HEK293T (cell line): ENCODE data around the gene ZNF430.

Source experiments
- CTCF ChIA-PET: fragments of 350-600 bp; formaldehyde crosslinking; extraction: SDS; loops from one replicate; lab custom pipeline; 2021; ENCODE audit warnings: antibody characterized with exemption, inconsistent platforms; lab: Yijun Ruan, JAX
- POLR2A ChIA-PET: fragments of 350-600 bp; formaldehyde crosslinking; extraction: SDS; loops from one replicate; lab custom pipeline; 2020; ENCODE audit warnings: antibody characterized with exemption, inconsistent platforms; lab: Yijun Ruan, JAX
- DNase-seq: peaks from one replicate; pipeline ENCODE4 v3.0.0; 2012; ENCODE audit warnings: mixed read lengths; ENCODE audit errors: extremely low spot score
- ARNT ChIP-seq: fragments of 450-650 bp; IDR thresholded peaks from 2 replicates; pipeline ENCODE4 v1.6.1; 2017; ENCODE audit warnings: mild to moderate bottlenecking
- BHLHE40 ChIP-seq: fragments of 450-650 bp; IDR thresholded peaks from 2 replicates; pipeline ENCODE4 v1.6.1; 2016; ENCODE audit warnings: mild to moderate bottlenecking, moderate library complexity, borderline replicate concordance
- CTBP1 ChIP-seq: fragments of 450-650 bp; IDR thresholded peaks from 2 replicates; pipeline ENCODE4 v1.6.1; 2016; ENCODE audit warnings: borderline replicate concordance
- ELF4 ChIP-seq: fragments of 450-650 bp; IDR thresholded peaks from 2 replicates; pipeline ENCODE4 v1.6.1; 2017; ENCODE audit warnings: antibody characterized with exemption
- FOXA1 ChIP-seq: fragments of 450-650 bp; IDR thresholded peaks from 2 replicates; pipeline ENCODE4 v1.6.1; 2016; ENCODE audit warnings: mild to moderate bottlenecking
- FOXK2 ChIP-seq: fragments of 450-650 bp; IDR thresholded peaks from 2 replicates; pipeline ENCODE4 v1.6.1; 2016; ENCODE audit warnings: mild to moderate bottlenecking
- FOXM1 ChIP-seq: fragments of 450-650 bp; IDR thresholded peaks from 2 replicates; pipeline ENCODE4 v1.6.1; 2017; ENCODE audit warnings: mild to moderate bottlenecking, borderline replicate concordance
- HDGF ChIP-seq: fragments of 450-650 bp; IDR thresholded peaks from 2 replicates; pipeline ENCODE4 v1.6.1; 2017; ENCODE audit warnings: antibody characterized with exemption, borderline replicate concordance
- L3MBTL2 ChIP-seq: fragments of 450-650 bp; conservative IDR thresholded peaks from 2 replicates; pipeline ENCODE4 v1.6.1; 2016; ENCODE audit warnings: mild to moderate bottlenecking
- LEF1 ChIP-seq: fragments of 450-650 bp; IDR thresholded peaks from 2 replicates; pipeline ENCODE4 v1.6.1; 2017; ENCODE audit warnings: mild to moderate bottlenecking, borderline replicate concordance
- NFRKB ChIP-seq: fragments of 450-650 bp; IDR thresholded peaks from 2 replicates; pipeline ENCODE4 v1.6.1; 2016; ENCODE audit warnings: mild to moderate bottlenecking, moderate library complexity
- SP1 ChIP-seq: fragments of 450-650 bp; IDR thresholded peaks from 2 replicates; pipeline ENCODE4 v1.6.1; 2017
- SUZ12 ChIP-seq: fragments of 450-650 bp; IDR thresholded peaks from 2 replicates; pipeline ENCODE4 v1.6.1; 2016; ENCODE audit warnings: mild to moderate bottlenecking
- TARDBP ChIP-seq: fragments of 450-650 bp; IDR thresholded peaks from 2 replicates; pipeline ENCODE4 v1.6.1; 2016
- ZNF384 ChIP-seq: fragments of 450-650 bp; IDR thresholded peaks from 2 replicates; pipeline ENCODE4 v1.6.1; 2016
- TF ChIP-seq, protein P1 (sequence below): fragments of 450-650 bp; IDR thresholded peaks from 2 replicates; pipeline ENCODE4 v1.6.1; 2016

Gene ZNF430

DNA sequence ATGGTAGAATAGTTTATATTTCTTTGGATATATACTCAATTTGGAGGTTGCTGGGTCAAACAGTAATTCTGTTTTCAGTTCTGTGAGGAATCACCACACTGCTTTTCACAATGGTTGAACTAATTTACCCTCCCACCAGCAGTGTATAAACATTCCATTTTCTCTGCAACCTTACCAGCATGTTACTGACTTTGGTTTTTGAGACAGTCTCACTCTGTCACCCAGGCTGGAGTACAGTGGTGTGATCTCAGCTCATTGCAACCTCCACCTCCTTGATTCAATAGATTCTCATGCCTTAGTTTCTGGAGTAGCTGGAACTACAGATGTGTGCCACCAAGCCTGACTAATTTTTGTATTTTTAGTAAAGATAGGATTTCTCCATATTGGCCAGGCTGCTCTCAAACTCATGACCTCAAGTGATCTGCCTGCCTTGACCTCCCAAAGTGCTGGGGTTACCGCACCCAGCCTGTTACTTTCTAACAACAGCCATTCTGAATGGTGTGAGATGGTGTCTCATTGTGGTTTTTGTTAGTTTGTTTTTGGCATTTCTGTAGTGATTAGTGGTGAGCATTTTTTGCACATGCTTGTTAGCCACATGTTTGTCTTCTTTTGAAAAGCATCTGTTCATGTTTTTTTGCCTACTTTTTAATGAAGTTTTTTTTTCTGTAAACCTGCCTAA lies 74.0 kb downstream of the ZNF430 start:
- ChIA-PET CTCF (interaction anchor here (0.5 kb wide), 1 partner anchor 11 kb away, joined by 3 read pairs; no protein-coding TSS in a partner anchor), POLR2A (interaction anchor here (2.9 kb wide), 1 partner anchor 12 kb away, joined by 9 read pairs; the partner anchor contains the start of gene ZNF714)
- TF ChIP-seq SUZ12 (no peak), LEF1 (no peak), TARDBP (no peak), ZNF384 (no peak), FOXA1 (no peak), BHLHE40 (no peak), SP1 (no peak), FOXK2 (no peak), ELF4 (no peak), NFRKB (no peak), FOXM1 (no peak), CTBP1 (no peak)
- TF ChIP-seq, protein P1, sequence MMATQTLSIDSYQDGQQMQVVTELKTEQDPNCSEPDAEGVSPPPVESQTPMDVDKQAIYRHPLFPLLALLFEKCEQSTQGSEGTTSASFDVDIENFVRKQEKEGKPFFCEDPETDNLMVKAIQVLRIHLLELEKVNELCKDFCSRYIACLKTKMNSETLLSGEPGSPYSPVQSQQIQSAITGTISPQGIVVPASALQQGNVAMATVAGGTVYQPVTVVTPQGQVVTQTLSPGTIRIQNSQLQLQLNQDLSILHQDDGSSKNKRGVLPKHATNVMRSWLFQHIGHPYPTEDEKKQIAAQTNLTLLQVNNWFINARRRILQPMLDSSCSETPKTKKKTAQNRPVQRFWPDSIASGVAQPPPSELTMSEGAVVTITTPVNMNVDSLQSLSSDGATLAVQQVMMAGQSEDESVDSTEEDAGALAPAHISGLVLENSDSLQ: no peak
- DNase-seq: no peak

GRCh38 chr19:21098291-21098690 lies 77.8 kb downstream of the ZNF430 start:
- POLR2A ChIA-PET: no interaction called here

DNA sequence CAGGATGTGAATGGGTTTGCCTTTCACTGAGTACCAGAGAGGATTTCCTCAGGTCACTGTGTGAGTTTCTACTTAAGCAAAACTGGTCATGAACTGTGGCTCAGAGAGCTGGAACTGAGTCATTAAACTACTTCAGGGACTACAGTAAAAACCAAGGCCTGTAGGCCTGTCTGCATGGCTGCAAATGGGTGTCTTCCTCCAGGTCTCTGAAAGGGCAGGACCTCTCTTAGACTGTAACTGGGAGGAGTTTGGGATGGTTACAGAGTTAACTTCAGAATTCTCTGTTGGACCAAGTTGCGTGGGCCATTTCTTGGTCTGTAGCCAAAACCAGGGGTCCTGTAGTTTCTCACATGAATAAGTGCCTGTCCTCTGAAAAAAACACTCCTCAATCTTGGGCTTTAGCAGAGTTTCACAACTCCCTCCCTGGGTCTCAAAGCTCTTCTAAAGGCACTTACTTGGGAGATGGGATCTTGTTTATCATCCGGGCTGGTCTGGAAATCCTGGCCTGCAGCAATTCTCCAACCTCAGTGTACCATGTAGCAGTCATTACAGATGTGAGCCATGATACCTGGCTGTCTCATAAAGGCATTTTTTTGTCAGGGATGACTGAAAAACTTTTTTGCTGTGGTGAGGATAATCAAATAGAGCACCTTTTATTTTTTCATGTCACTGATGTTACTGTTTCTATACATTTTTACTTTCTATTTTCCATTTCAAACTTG lies 81.2 kb downstream of the ZNF430 start:
- ChIA-PET POLR2A (no interaction called here), CTCF (no interaction called here)
- DNase-seq: no peak
- no peak for TF ChIP-seq FOXK2
- TF ChIP-seq ZNF384: no peak
- no peak for TF ChIP-seq TARDBP
- TF ChIP-seq BHLHE40: no peak
- TF ChIP-seq FOXM1: no peak
- no peak for TF ChIP-seq ELF4
- no peak for TF ChIP-seq SUZ12
- no peak for TF ChIP-seq ARNT
- TF ChIP-seq NFRKB: no peak
- no peak for TF ChIP-seq LEF1
- TF ChIP-seq HDGF: no peak

More at GRCh38 chr19:21098291-21098690, 77.8 kb downstream of the ZNF430 start:
- no peak for TF ChIP-seq TARDBP
- no peak for TF ChIP-seq FOXM1
- no peak for TF ChIP-seq ZNF384
- TF ChIP-seq SUZ12: no peak
- TF ChIP-seq ARNT: no peak
- no peak for TF ChIP-seq CTBP1
- TF ChIP-seq NFRKB: no peak
- TF ChIP-seq LEF1: no peak
- TF ChIP-seq BHLHE40: no peak
- no peak for TF ChIP-seq FOXK2
- TF ChIP-seq, protein P1: no peak
- TF ChIP-seq L3MBTL2: no peak
- TF ChIP-seq SP1: no peak
- TF ChIP-seq HDGF: no peak
- TF ChIP-seq FOXA1: no peak
- no peak for TF ChIP-seq ELF4
- DNase-seq: no peak
- CTCF ChIA-PET: no interaction called here

GRCh38 chr19:21109116-21109515 lies 88.7 kb downstream of the ZNF430 start:
- CTCF ChIA-PET: no interaction called here
- no peak for DNase-seq
- no peak for TF ChIP-seq ARNT
- TF ChIP-seq ZNF384: no peak
- no peak for TF ChIP-seq BHLHE40
- POLR2A ChIA-PET: no interaction called here
